ENCODE results near the gene AATK. TPM values are rescaled to one million over a fixed set of nuclear protein-coding genes. Genes with fewer than 3 reads are reported as not detected.

The AATK gene
- total and polyA plus RNA-seq, 2 of the 13 experiments (the other 11 are each of a cell fraction or from before 2014, with no cell fraction given), result 2.9 to 8.4 TPM

- TF ChIP-seq, protein P1, sequence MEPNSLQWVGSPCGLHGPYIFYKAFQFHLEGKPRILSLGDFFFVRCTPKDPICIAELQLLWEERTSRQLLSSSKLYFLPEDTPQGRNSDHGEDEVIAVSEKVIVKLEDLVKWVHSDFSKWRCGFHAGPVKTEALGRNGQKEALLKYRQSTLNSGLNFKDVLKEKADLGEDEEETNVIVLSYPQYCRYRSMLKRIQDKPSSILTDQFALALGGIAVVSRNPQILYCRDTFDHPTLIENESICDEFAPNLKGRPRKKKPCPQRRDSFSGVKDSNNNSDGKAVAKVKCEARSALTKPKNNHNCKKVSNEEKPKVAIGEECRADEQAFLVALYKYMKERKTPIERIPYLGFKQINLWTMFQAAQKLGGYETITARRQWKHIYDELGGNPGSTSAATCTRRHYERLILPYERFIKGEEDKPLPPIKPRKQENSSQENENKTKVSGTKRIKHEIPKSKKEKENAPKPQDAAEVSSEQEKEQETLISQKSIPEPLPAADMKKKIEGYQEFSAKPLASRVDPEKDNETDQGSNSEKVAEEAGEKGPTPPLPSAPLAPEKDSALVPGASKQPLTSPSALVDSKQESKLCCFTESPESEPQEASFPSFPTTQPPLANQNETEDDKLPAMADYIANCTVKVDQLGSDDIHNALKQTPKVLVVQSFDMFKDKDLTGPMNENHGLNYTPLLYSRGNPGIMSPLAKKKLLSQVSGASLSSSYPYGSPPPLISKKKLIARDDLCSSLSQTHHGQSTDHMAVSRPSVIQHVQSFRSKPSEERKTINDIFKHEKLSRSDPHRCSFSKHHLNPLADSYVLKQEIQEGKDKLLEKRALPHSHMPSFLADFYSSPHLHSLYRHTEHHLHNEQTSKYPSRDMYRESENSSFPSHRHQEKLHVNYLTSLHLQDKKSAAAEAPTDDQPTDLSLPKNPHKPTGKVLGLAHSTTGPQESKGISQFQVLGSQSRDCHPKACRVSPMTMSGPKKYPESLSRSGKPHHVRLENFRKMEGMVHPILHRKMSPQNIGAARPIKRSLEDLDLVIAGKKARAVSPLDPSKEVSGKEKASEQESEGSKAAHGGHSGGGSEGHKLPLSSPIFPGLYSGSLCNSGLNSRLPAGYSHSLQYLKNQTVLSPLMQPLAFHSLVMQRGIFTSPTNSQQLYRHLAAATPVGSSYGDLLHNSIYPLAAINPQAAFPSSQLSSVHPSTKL (CRISPR knock-in tag; IDR thresholded peaks at IDR 0.05), result no peak; the same call in 1 of the 2 replicates
- TF ChIP-seq NONO (IDR thresholded peaks at IDR 0.05) (no peak), NONO (CRISPR knock-in tag; conservative IDR thresholded peaks at IDR 0.05) (peak; percentile 44), ZNF17 (CRISPR knock-in tag; IDR thresholded peaks at IDR 0.05) (no peak), ZNF251 (CRISPR knock-in tag; IDR thresholded peaks at IDR 0.05) (no peak), RFX1 (IDR thresholded peaks at IDR 0.05) (no peak), MEIS2 (CRISPR knock-in tag; IDR thresholded peaks at IDR 0.05) (no peak), ZKSCAN8 (CRISPR knock-in tag; IDR thresholded peaks at IDR 0.05; ENCODE audit: borderline replicate concordance) (no peak), HOXA9 (CRISPR knock-in tag; IDR thresholded peaks at IDR 0.05; ENCODE audit: borderline replicate concordance) (no peak), ZBTB39 (CRISPR knock-in tag; IDR thresholded peaks at IDR 0.05) (no peak), ZFP36L2 (CRISPR knock-in tag; IDR thresholded peaks at IDR 0.05) (no peak), GATA4 (IDR thresholded peaks at IDR 0.05; ENCODE audit: borderline replicate concordance, low read depth) (no peak), PITX1 (CRISPR knock-in tag; IDR thresholded peaks at IDR 0.05) (peak; percentile 57; the same call in 1 of the 2 replicates), ZNF567 (CRISPR knock-in tag; IDR thresholded peaks at IDR 0.05; ENCODE audit: borderline replicate concordance) (no peak), SOX13 (IDR thresholded peaks at IDR 0.05) (no peak), SOX13 (CRISPR knock-in tag; conservative IDR thresholded peaks at IDR 0.05 in 1 of 2, IDR thresholded peaks at IDR 0.05 in 1 of 2) (no peak), MNT (IDR thresholded peaks at IDR 0.05) (no peak)
- TF ChIP-seq, protein P2, sequence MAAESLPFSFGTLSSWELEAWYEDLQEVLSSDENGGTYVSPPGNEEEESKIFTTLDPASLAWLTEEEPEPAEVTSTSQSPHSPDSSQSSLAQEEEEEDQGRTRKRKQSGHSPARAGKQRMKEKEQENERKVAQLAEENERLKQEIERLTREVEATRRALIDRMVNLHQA (CRISPR knock-in tag; IDR thresholded peaks at IDR 0.05), result no peak
- TF ChIP-seq, protein P3, sequence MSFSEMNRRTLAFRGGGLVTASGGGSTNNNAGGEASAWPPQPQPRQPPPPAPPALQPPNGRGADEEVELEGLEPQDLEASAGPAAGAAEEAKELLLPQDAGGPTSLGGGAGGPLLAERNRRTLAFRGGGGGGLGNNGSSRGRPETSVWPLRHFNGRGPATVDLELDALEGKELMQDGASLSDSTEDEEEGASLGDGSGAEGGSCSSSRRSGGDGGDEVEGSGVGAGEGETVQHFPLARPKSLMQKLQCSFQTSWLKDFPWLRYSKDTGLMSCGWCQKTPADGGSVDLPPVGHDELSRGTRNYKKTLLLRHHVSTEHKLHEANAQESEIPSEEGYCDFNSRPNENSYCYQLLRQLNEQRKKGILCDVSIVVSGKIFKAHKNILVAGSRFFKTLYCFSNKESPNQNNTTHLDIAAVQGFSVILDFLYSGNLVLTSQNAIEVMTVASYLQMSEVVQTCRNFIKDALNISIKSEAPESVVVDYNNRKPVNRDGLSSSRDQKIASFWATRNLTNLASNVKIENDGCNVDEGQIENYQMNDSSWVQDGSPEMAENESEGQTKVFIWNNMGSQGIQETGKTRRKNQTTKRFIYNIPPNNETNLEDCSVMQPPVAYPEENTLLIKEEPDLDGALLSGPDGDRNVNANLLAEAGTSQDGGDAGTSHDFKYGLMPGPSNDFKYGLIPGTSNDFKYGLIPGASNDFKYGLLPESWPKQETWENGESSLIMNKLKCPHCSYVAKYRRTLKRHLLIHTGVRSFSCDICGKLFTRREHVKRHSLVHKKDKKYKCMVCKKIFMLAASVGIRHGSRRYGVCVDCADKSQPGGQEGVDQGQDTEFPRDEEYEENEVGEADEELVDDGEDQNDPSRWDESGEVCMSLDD (CRISPR knock-in tag; IDR thresholded peaks at IDR 0.05; ENCODE audit: borderline replicate concordance), result no peak
These were observed 12.4 kb upstream of the AATK start (continued) for GRCh38 chr17:81178136-81179091.

All from HepG2 (cell line).